Tibial nerve (tissue), 3 donors: ENCODE data around the gene DPH1.

Source experiments
- POLR2A ChIP-seq, 2 donors: fragments of 450-650 bp; IDR thresholded peaks; one replicate each; pipeline ENCODE4 v1.6.1; 2017; ENCODE audit warnings: antibody characterized with exemption in 2 of 2, mild to moderate bottlenecking in 2 of 2, moderate library complexity in 2 of 2
- TF ChIP-seq, protein P1 (sequence below), 5 experiments: fragments of 200-600 bp in 3 of 5; fragments of 450-650 bp in 2 of 5; sonication (generic) in 3 of 5; IDR thresholded peaks; one replicate each; pipeline ENCODE4 v1.5.1; 2016 to 2019; ENCODE audit warnings: antibody characterized with exemption in 5 of 5, mild to moderate bottlenecking in 3 of 5, moderate library complexity in 2 of 5

DNA sequence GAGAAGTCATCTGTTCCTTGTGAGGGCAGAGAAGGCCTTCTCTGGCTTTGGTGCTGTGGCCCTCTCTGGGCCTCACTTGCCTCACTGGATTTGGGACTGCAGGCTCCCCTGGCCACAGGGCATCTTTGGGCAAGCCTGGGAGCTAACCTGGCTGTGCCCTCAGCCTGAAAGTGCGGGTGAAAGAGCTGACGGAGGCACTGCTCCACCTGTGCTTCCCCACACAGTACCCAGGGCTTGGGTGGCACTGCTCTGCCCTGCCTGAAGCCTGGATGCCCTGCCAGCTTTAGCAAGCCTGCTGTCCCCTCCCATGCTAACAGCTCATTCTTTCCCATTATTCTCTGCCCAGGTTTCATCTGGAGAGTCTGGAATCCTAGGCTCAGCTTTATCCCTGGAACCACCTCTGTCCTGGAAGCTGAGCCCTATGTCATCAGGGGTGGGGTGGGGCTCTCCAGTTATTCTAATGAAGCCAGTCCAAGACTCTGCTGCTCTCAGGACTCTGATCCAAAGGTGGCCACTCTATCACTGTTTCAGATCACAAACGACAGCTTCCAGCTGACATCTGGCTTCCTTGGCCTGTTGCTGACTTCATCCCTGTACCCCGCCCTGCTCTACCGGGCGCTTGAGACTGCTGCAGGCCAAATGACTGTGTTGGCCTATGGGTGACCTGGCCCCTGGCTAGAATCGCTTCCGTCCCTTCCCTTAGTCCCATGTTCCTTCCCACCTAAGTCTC is 54.2 kb downstream of the DPH1 start:
- TF ChIP-seq POLR2A (IDR thresholded peaks at IDR 0.05): no peak
- TF ChIP-seq, protein P1, sequence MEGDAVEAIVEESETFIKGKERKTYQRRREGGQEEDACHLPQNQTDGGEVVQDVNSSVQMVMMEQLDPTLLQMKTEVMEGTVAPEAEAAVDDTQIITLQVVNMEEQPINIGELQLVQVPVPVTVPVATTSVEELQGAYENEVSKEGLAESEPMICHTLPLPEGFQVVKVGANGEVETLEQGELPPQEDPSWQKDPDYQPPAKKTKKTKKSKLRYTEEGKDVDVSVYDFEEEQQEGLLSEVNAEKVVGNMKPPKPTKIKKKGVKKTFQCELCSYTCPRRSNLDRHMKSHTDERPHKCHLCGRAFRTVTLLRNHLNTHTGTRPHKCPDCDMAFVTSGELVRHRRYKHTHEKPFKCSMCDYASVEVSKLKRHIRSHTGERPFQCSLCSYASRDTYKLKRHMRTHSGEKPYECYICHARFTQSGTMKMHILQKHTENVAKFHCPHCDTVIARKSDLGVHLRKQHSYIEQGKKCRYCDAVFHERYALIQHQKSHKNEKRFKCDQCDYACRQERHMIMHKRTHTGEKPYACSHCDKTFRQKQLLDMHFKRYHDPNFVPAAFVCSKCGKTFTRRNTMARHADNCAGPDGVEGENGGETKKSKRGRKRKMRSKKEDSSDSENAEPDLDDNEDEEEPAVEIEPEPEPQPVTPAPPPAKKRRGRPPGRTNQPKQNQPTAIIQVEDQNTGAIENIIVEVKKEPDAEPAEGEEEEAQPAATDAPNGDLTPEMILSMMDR (IDR thresholded peaks at IDR 0.05): no peak
